GM18508 (cell line): Measurements from ENCODE around the gene EMC10.

Experiments
- ATAC-seq: cut with Tn5 transposase; IDR thresholded peaks from one replicate; pipeline ENCODE4 v1.9.1; 2021; ENCODE audit warnings: moderate number of reproducible peaks; ENCODE audit not compliant: insufficient read depth, unreplicated experiment

Gene EMC10

GRCh38 chr19:50476907-50477238 lies 566 bp downstream of the EMC10 start:
- ATAC-seq = no peak

- ATAC-seq = no peak
Measured at GRCh38 chr19:50477751-50478515, 1.6 kb downstream of the EMC10 start.

- ATAC-seq = no peak
Measured at GRCh38 chr19:50478901-50479715, 2.8 kb downstream of the EMC10 start.

GRCh38 chr19:50479761-50480251 lies 3.5 kb downstream of the EMC10 start:
- ATAC-seq = no peak

- no peak for ATAC-seq
Measured at GRCh38 chr19:50480281-50481111, 4.2 kb downstream of the EMC10 start.

GRCh38 chr19:50481351-50482149 lies 5.2 kb downstream of the EMC10 start:
- no peak for ATAC-seq

GRCh38 chr19:50482271-50482855 lies 6.1 kb downstream of the EMC10 start:
- no peak for ATAC-seq

GRCh38 chr19:50482916-50483315 lies 6.6 kb downstream of the EMC10 start:
- ATAC-seq = no peak

GRCh38 chr19:50485284-50485955 lies 9.1 kb downstream of the EMC10 start:
- no peak for ATAC-seq

- no peak for ATAC-seq
Measured at GRCh38 chr19:50486823-50487515, 10.7 kb downstream of the EMC10 start.

- no peak for ATAC-seq
Measured at GRCh38 chr19:50488389-50489194, 12.3 kb downstream of the EMC10 start.

- no peak for ATAC-seq
Measured at GRCh38 chr19:50489461-50490011, 13.2 kb downstream of the EMC10 start.

- ATAC-seq = no peak
Measured at GRCh38 chr19:50490411-50490811, 14.1 kb downstream of the EMC10 start.

- ATAC-seq = no peak
Measured at GRCh38 chr19:50490991-50491472, 14.7 kb downstream of the EMC10 start.

- no peak for ATAC-seq
Measured at GRCh38 chr19:50492303-50493052, 16.2 kb downstream of the EMC10 start.

- ATAC-seq = no peak
Measured at GRCh38 chr19:50493171-50493570, 16.9 kb downstream of the EMC10 start.
